GM12801 (cell line): ENCODE measurements around the gene OR52K2.

Experiments used
- CTCF ChIP-seq: IDR thresholded peaks from one replicate; pipeline ENCODE4 v1.5.1; 2011; ENCODE audit warnings: control low read depth; ENCODE audit not compliant: insufficient read length; ENCODE audit errors: extremely low read depth

Gene OR52K2

GRCh38 chr11:4465407-4465806 lies 16.3 kb downstream of the OR52K2 start:
- no peak for TF ChIP-seq CTCF

- TF ChIP-seq CTCF: no peak
These were observed 17.2 kb downstream of the OR52K2 start for GRCh38 chr11:4466131-4466870.

- no peak for TF ChIP-seq CTCF
These were observed 17.9 kb downstream of the OR52K2 start for GRCh38 chr11:4466871-4467442.

- TF ChIP-seq CTCF: no peak
These were observed 18.9 kb downstream of the OR52K2 start for GRCh38 chr11:4467811-4468606.

GRCh38 chr11:4479644-4480043 lies 30.5 kb downstream of the OR52K2 start:
- no peak for TF ChIP-seq CTCF

- no peak for TF ChIP-seq CTCF
These were observed 31.6 kb downstream of the OR52K2 start for GRCh38 chr11:4480577-4481239.

- no peak for TF ChIP-seq CTCF
These were observed 32.1 kb downstream of the OR52K2 start for GRCh38 chr11:4481240-4481582.
